ENCODE measurements around the gene MAML3. TPM values are rescaled to one million over a fixed set of nuclear protein-coding genes. Genes with fewer than 3 reads are reported as not detected.

The MAML3 gene
- total and polyA plus RNA-seq, 2 of the 13 experiments (the other 11 are each of a cell fraction or from before 2014, with no cell fraction given): 0.05 to 0.13 TPM

DNA sequence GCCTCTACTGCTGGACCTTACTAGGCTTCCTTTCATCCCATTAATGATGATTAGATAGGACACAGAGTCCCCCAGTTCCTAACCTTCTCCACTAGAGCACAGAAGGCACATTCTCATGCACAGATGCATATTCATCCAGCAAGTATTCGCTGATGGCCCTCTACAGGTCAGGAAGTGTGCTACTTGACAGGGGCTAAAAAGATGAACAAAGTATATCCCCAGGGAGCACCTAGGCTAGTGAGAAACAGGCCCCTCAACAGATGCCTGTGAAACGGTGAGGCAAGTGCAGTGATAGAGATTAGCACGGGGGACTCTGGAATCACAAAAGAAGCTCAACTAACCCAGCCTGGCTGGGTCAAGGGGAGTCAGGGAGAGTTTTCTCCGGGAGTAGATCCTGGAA lies 392.5 kb downstream of the MAML3 start (continued):
- TF ChIP-seq SIN3A (IDR thresholded peaks at IDR 0.05; ENCODE audit: borderline replicate concordance, low read depth, low read length): no peak

DNA sequence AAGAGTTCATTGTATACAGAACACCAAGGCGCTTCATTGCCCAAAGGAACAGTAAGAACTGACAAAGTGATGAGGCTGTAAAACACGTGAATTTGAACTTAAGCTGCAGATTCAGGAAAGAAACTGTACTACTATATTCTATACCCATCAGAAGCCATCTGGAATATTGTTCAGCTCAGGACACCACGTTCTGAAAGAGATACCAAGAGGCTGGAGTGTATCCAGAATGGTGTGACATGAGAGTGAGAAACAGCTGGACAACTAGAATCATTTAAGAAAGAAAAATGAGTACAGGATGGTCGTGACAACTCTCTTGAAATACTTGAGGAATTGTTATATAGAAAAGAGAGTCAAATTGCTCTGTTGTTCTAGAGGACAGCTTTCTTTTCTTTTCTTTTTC lies 393.4 kb downstream of the MAML3 start:
- ATAC-seq (no peak), DNase-seq (ENCODE audit: low spot score) (no peak), FAIRE-seq (no peak)
- POLR2A ChIA-PET: no interaction called here
- Histone ChIP-seq H2AFZ (ENCODE audit: low read length) (no peak overlapping the region), H3K4me2 (ENCODE audit: low read depth, low read length) (no peak overlapping the region), H3K79me2 (ENCODE audit: insufficient read depth, low read length) (no peaks in the 10 kb centered on the region), H3K9ac (ENCODE audit: insufficient read depth, low read depth, low read length) (no peak overlapping the region), H3K4me3 (replicated peaks in 1 of 3; ENCODE audit: insufficient read depth in 1 of 3, low read depth in 2 of 3, low read length in 3 of 3) (no peak overlapping the region), H3K36me3 (replicated peaks in 1 of 2; ENCODE audit: control insufficient read depth in 1 of 2, insufficient read depth in 2 of 2, low read length in 2 of 2) (no peaks in the 10 kb centered on the region), H4K20me1 (ENCODE audit: insufficient read depth, low read length) (no peaks in the 10 kb centered on the region), H3K4me1 (ENCODE audit: insufficient read depth, low read length) (peaks cover 33% of the 10 kb centered on the region), H3K27ac (ENCODE audit: extremely low read length, insufficient read depth, low read length) (no peak overlapping the region), H3K9me3 (ENCODE audit: low read length) (no peaks in the 10 kb centered on the region), H3K27me3 (ENCODE audit: control insufficient read depth in 1 of 2, insufficient read depth in 2 of 2, low read length in 2 of 2) (peaks cover 0 to 2% of the 10 kb centered on the region in 2 experiments; a peak in 1 of 5 replicates)
- CTCF ChIA-PET (ENCODE audit: low intra/inter-chr PET ratio, low total read pairs): no interaction called here
- in situ Hi-C loops (cut with HindIII; ENCODE audit: extremely low pct_ligation_motif_present, low pct_unique_long_range_greater_than_20kb): no loop called here
- BruUV-seq (replicated peaks): no TSS peak
- intact Hi-C loops (cut with micrococcal nuclease; ENCODE audit: unreplicated experiment): loop anchor here (2.0 to 5.0 kb wide), 2 partner anchors 97 to 104 kb away; no protein-coding TSS in a partner anchor
- TF ChIP-seq ZNF629 (CRISPR knock-in tag; conservative IDR thresholded peaks at IDR 0.05) (no peak), GRHL1 (CRISPR knock-in tag; conservative IDR thresholded peaks at IDR 0.05) (no peak)
- WGBS (ENCODE audit: low lambda C conversion rate): 51% methylated on average over 4 of the region's 4 CpGs

GRCh38 chr4:139759097-139759496 lies 394.9 kb downstream of the MAML3 start:
- CTCF ChIA-PET (ENCODE audit: low intra/inter-chr PET ratio, low total read pairs): no interaction called here
- Histone ChIP-seq H3K4me2 (ENCODE audit: low read depth, low read length) (no peak overlapping the region), H3K9ac (ENCODE audit: insufficient read depth, low read depth, low read length) (no peak overlapping the region), H3K27ac (ENCODE audit: extremely low read length, insufficient read depth, low read length) (no peak overlapping the region), H3K4me3 (replicated peaks in 1 of 3; ENCODE audit: insufficient read depth in 1 of 3, low read depth in 2 of 3, low read length in 3 of 3) (no peak overlapping the region), H3K9me3 (ENCODE audit: low read length) (no peaks in the 10 kb centered on the region), H3K27me3 (ENCODE audit: control insufficient read depth in 1 of 2, insufficient read depth in 2 of 2, low read length in 2 of 2) (no peaks in the 10 kb centered on the region), H3K79me2 (ENCODE audit: insufficient read depth, low read length) (no peaks in the 10 kb centered on the region), H3K36me3 (replicated peaks in 1 of 2; ENCODE audit: control insufficient read depth in 1 of 2, insufficient read depth in 2 of 2, low read length in 2 of 2) (no peaks in the 10 kb centered on the region), H3K4me1 (ENCODE audit: insufficient read depth, low read length) (peaks cover 26% of the 10 kb centered on the region), H2AFZ (ENCODE audit: low read length) (no peak overlapping the region), H4K20me1 (ENCODE audit: insufficient read depth, low read length) (no peaks in the 10 kb centered on the region)
- WGBS (ENCODE audit: low lambda C conversion rate): 18% methylated on average over 3 of the region's 4 CpGs
- DNase-seq (ENCODE audit: low spot score): no peak
- ATAC-seq: no peak
- BruUV-seq (replicated peaks): no TSS peak
- POLR2A ChIA-PET: no interaction called here
- intact Hi-C loops (cut with micrococcal nuclease; ENCODE audit: unreplicated experiment) (no loop called here), in situ Hi-C loops (cut with HindIII; ENCODE audit: extremely low pct_ligation_motif_present, low pct_unique_long_range_greater_than_20kb) (no loop called here)
- FAIRE-seq: no peak
- TF ChIP-seq ZNF160 (CRISPR knock-in tag; IDR thresholded peaks at IDR 0.05): no peak
- TF ChIP-seq, protein P1, sequence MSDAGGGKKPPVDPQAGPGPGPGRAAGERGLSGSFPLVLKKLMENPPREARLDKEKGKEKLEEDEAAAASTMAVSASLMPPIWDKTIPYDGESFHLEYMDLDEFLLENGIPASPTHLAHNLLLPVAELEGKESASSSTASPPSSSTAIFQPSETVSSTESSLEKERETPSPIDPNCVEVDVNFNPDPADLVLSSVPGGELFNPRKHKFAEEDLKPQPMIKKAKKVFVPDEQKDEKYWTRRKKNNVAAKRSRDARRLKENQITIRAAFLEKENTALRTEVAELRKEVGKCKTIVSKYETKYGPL (CRISPR knock-in tag; IDR thresholded peaks at IDR 0.05): no peak
- TF ChIP-seq, protein P2, sequence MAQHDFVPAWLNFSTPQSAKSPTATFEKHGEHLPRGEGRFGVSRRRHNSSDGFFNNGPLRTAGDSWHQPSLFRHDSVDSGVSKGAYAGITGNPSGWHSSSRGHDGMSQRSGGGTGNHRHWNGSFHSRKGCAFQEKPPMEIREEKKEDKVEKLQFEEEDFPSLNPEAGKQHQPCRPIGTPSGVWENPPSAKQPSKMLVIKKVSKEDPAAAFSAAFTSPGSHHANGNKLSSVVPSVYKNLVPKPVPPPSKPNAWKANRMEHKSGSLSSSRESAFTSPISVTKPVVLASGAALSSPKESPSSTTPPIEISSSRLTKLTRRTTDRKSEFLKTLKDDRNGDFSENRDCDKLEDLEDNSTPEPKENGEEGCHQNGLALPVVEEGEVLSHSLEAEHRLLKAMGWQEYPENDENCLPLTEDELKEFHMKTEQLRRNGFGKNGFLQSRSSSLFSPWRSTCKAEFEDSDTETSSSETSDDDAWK (CRISPR knock-in tag; IDR thresholded peaks at IDR 0.05): no peak
- TF ChIP-seq NR3C1 (CRISPR knock-in tag; IDR thresholded peaks at IDR 0.05): no peak
- TF ChIP-seq, protein P3, sequence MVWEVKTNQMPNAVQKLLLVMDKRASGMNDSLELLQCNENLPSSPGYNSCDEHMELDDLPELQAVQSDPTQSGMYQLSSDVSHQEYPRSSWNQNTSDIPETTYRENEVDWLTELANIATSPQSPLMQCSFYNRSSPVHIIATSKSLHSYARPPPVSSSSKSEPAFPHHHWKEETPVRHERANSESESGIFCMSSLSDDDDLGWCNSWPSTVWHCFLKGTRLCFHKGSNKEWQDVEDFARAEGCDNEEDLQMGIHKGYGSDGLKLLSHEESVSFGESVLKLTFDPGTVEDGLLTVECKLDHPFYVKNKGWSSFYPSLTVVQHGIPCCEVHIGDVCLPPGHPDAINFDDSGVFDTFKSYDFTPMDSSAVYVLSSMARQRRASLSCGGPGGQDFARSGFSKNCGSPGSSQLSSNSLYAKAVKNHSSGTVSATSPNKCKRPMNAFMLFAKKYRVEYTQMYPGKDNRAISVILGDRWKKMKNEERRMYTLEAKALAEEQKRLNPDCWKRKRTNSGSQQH (CRISPR knock-in tag; IDR thresholded peaks at IDR 0.05; ENCODE audit: low read depth): no peak
- TF ChIP-seq ELF1 (CRISPR knock-in tag; IDR thresholded peaks at IDR 0.05): no peak
- no peak for TF ChIP-seq ZNF563 (CRISPR knock-in tag; IDR thresholded peaks at IDR 0.05)
- TF ChIP-seq ZNF33B (CRISPR knock-in tag; IDR thresholded peaks at IDR 0.05): no peak

All from HepG2 (cell line).